HEK293 (cell line): ENCODE results near the gene VAV2.

ENCODE experiments used
- SALL2 ChIP-seq: fragments of 450-650 bp; formaldehyde crosslinking; IDR thresholded peaks from 2 replicates; pipeline ENCODE4 v1.5.0; 2017; ENCODE audit warnings: missing biosample characterization, mild to moderate bottlenecking, missing genetic modification characterization, borderline replicate concordance
- ZNF174 ChIP-seq: fragments of 450-650 bp; formaldehyde crosslinking; IDR thresholded peaks from 2 replicates; pipeline ENCODE4 v1.5.0; 2017; ENCODE audit warnings: missing biosample characterization, mild to moderate bottlenecking, missing genetic modification characterization
- ZNF274 ChIP-seq, 2 experiments: fragments of 200-500 bp in 1 of 2; fragments of 450-650 bp in 1 of 2; sonication (Bioruptor generic) in 1 of 2; formaldehyde crosslinking in 1 of 2; IDR thresholded peaks; 2 replicates each; pipeline versions ENCODE4 v1.5.1 to v1.6.1; 2014 to 2016; ENCODE audit warnings: borderline replicate concordance in 1 of 2, inconsistent platforms in 1 of 2, low read length in 1 of 2, missing biosample characterization in 1 of 2, missing genetic modification characterization in 1 of 2
- ZNF629 ChIP-seq: fragments of 450-650 bp; formaldehyde crosslinking; IDR thresholded peaks from 2 replicates; pipeline ENCODE4 v1.5.1; 2017; ENCODE audit warnings: missing biosample characterization, missing genetic modification characterization
- TF ChIP-seq, protein P1 (sequence below): fragments of 450-650 bp; formaldehyde crosslinking; IDR thresholded peaks from 2 replicates; pipeline ENCODE4 v1.5.1; 2016; ENCODE audit warnings: missing biosample characterization, missing genetic modification characterization
- TF ChIP-seq, protein P2 (sequence below): fragments of 450-650 bp; formaldehyde crosslinking; IDR thresholded peaks from 2 replicates; pipeline ENCODE4 v1.5.1; 2016; ENCODE audit warnings: missing biosample characterization, missing genetic modification characterization

DNA sequence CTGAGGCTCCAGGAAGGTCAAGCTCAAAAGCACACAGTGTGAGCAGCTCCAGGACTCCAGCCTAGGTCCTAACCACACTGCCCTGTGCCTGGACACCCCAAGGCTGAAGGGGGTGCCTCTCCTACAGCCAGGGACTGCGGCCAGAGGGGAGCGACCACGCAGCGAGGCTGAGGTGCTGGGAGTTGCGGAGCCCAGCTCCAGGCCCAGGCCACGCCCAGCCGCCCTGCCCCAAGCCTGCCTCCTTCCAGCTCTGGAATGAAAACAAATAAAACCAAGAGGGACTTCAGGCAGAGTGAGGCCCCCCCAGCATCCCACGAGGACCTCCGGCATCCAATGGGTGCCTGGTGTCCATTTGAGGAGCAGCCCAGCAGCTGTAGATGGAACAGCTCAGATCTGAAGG, 15.2 kb downstream of the VAV2 start:
- TF ChIP-seq, protein P1, sequence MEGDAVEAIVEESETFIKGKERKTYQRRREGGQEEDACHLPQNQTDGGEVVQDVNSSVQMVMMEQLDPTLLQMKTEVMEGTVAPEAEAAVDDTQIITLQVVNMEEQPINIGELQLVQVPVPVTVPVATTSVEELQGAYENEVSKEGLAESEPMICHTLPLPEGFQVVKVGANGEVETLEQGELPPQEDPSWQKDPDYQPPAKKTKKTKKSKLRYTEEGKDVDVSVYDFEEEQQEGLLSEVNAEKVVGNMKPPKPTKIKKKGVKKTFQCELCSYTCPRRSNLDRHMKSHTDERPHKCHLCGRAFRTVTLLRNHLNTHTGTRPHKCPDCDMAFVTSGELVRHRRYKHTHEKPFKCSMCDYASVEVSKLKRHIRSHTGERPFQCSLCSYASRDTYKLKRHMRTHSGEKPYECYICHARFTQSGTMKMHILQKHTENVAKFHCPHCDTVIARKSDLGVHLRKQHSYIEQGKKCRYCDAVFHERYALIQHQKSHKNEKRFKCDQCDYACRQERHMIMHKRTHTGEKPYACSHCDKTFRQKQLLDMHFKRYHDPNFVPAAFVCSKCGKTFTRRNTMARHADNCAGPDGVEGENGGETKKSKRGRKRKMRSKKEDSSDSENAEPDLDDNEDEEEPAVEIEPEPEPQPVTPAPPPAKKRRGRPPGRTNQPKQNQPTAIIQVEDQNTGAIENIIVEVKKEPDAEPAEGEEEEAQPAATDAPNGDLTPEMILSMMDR (tag by site-specific recombination) = no peak
- TF ChIP-seq SALL2 (tag by site-specific recombination) (no peak), ZNF274 (IDR thresholded peaks at IDR 0.05; ENCODE audit: low read length) (no peak), ZNF274 (tag by site-specific recombination; IDR thresholded peaks at IDR 0.05; ENCODE audit: borderline replicate concordance) (no peak), ZNF174 (tag by site-specific recombination) (no peak), ZNF629 (no peak)
- TF ChIP-seq, protein P2, sequence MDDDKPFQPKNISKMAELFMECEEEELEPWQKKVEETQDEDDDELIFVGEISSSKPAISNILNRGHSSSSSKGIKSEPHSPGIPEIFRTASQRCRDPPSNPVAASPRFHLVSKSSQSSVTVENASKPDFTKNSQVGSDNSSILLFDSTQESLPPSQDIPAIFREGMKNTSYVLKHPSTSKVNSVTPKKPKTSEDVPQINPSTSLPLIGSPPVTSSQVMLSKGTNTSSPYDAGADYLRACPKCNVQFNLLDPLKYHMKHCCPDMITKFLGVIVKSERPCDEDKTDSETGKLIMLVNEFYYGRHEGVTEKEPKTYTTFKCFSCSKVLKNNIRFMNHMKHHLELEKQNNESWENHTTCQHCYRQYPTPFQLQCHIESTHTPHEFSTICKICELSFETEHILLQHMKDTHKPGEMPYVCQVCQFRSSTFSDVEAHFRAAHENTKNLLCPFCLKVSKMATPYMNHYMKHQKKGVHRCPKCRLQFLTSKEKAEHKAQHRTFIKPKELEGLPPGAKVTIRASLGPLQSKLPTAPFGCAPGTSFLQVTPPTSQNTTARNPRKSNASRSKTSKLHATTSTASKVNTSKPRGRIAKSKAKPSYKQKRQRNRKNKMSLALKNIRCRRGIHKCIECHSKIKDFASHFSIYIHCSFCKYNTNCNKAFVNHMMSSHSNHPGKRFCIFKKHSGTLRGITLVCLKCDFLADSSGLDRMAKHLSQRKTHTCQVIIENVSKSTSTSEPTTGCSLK = no peak
